ENCODE measurements around the gene FAM131A.

DNA sequence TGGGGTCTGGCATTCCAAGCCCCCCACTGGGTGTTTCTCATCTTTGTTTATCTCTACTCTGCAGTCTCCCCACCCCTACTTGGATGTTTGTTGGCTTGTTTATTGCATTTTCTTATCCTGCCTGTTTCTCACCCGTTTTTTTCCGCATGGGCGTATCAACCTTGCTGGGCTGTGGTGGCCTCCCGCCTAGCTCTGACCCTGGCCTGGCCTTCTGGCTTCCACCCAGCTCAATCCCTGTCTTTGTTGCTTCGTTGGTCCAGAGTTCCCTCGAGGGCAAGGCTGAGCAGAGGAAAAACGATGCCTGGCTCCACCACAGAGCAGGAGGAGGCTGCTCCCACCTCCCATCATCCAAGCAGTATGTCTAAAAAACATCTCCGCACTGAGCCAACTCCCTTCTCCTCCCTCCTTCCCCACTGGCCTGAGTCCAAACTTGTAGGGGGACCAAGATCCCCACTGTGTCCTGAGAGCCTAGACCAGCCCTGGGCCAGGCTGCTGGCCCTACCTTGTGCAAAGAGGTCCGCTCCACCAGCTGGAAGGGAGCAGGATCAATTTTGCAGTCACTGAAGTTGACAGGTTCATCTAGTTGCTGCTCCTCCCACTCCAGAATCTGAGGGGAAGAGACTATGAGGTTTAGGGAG, 14.2 kb downstream of the FAM131A start:
- TF ChIP-seq, protein P1, sequence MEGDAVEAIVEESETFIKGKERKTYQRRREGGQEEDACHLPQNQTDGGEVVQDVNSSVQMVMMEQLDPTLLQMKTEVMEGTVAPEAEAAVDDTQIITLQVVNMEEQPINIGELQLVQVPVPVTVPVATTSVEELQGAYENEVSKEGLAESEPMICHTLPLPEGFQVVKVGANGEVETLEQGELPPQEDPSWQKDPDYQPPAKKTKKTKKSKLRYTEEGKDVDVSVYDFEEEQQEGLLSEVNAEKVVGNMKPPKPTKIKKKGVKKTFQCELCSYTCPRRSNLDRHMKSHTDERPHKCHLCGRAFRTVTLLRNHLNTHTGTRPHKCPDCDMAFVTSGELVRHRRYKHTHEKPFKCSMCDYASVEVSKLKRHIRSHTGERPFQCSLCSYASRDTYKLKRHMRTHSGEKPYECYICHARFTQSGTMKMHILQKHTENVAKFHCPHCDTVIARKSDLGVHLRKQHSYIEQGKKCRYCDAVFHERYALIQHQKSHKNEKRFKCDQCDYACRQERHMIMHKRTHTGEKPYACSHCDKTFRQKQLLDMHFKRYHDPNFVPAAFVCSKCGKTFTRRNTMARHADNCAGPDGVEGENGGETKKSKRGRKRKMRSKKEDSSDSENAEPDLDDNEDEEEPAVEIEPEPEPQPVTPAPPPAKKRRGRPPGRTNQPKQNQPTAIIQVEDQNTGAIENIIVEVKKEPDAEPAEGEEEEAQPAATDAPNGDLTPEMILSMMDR (IDR thresholded peaks at IDR 0.05): no peak
- TF ChIP-seq POLR2A (IDR thresholded peaks at IDR 0.05): no peak
